IPS-20b (cell line): ENCODE results near the gene PTTG1.

Source experiments
- H3K27ac ChIP-seq: one replicate; pipeline ENCODE4 v1.5.1; 2013; ENCODE audit warnings: low read length
- H3K27me3 ChIP-seq: 2 replicates; pipeline ENCODE4 v1.6.1; 2013; ENCODE audit warnings: mild to moderate bottlenecking, low read length, inconsistent platforms; ENCODE audit not compliant: insufficient read depth
- H3K36me3 ChIP-seq: 2 replicates; pipeline ENCODE4 v1.6.1; 2013; ENCODE audit warnings: low read depth, mild to moderate bottlenecking, inconsistent platforms, low read length, moderate library complexity; ENCODE audit not compliant: insufficient read depth
- H3K4me1 ChIP-seq: 2 replicates; pipeline ENCODE4 v1.6.1; 2013; ENCODE audit warnings: mild to moderate bottlenecking, control low read depth, inconsistent platforms, low read length, moderate library complexity; ENCODE audit not compliant: insufficient read depth
- H3K4me3 ChIP-seq: 2 replicates; pipeline ENCODE4 v1.5.1; 2013; ENCODE audit warnings: mild to moderate bottlenecking, low read length, inconsistent platforms
- H3K9ac ChIP-seq: 2 replicates; pipeline ENCODE4 v1.6.1; 2013; ENCODE audit warnings: low read depth, mild to moderate bottlenecking, inconsistent platforms, low read length, moderate library complexity
- H3K9me3 ChIP-seq: 2 replicates; pipeline ENCODE4 v1.6.1; 2013; ENCODE audit warnings: mild to moderate bottlenecking, low read depth, low read length, inconsistent platforms; ENCODE audit not compliant: insufficient read depth

The PTTG1 gene

GRCh38 chr5:160444407-160444806, 22.8 kb downstream of the PTTG1 start:
- H3K36me3 ChIP-seq = no peaks in the 10 kb centered on the region
- no peaks in the 10 kb centered on the region for H3K9me3 ChIP-seq
- no peaks in the 10 kb centered on the region for H3K4me1 ChIP-seq
- H3K9ac ChIP-seq = no peak overlapping the region
- H3K27ac ChIP-seq = no peak overlapping the region
- no peak overlapping the region for H3K4me3 ChIP-seq
- no peaks in the 10 kb centered on the region for H3K27me3 ChIP-seq

- Histone ChIP-seq H3K27me3 (no peaks in the 10 kb centered on the region), H3K27ac (no peak overlapping the region), H3K4me1 (no peaks in the 10 kb centered on the region), H3K9me3 (no peaks in the 10 kb centered on the region), H3K4me3 (no peak overlapping the region), H3K9ac (no peak overlapping the region), H3K36me3 (no peaks in the 10 kb centered on the region)
These were observed 23.5 kb downstream of the PTTG1 start for GRCh38 chr5:160445132-160445531.

- H3K9ac ChIP-seq = no peak overlapping the region
- no peaks in the 10 kb centered on the region for H3K36me3 ChIP-seq
- H3K9me3 ChIP-seq = no peaks in the 10 kb centered on the region
- no peak overlapping the region for H3K4me3 ChIP-seq
- H3K27ac ChIP-seq = no peak overlapping the region
- no peaks in the 10 kb centered on the region for H3K4me1 ChIP-seq
- H3K27me3 ChIP-seq = no peaks in the 10 kb centered on the region
These were observed 24.1 kb downstream of the PTTG1 start for GRCh38 chr5:160445751-160446150.

GRCh38 chr5:160448886-160449285, 27.2 kb downstream of the PTTG1 start:
- Histone ChIP-seq H3K36me3 (no peaks in the 10 kb centered on the region), H3K9ac (no peak overlapping the region), H3K27ac (no peak overlapping the region), H3K4me3 (no peak overlapping the region), H3K9me3 (no peaks in the 10 kb centered on the region), H3K4me1 (no peaks in the 10 kb centered on the region), H3K27me3 (no peaks in the 10 kb centered on the region)

GRCh38 chr5:160449458-160449857, 27.8 kb downstream of the PTTG1 start:
- Histone ChIP-seq H3K9ac (no peak overlapping the region), H3K9me3 (no peaks in the 10 kb centered on the region), H3K4me1 (no peaks in the 10 kb centered on the region), H3K36me3 (no peaks in the 10 kb centered on the region), H3K27me3 (no peaks in the 10 kb centered on the region), H3K27ac (no peak overlapping the region), H3K4me3 (no peak overlapping the region)

GRCh38 chr5:160450164-160450932, 28.7 kb downstream of the PTTG1 start:
- Histone ChIP-seq H3K27me3 (no peaks in the 10 kb centered on the region), H3K4me3 (no peak overlapping the region), H3K9ac (no peak overlapping the region), H3K36me3 (no peaks in the 10 kb centered on the region), H3K27ac (no peak overlapping the region), H3K9me3 (no peaks in the 10 kb centered on the region), H3K4me1 (no peaks in the 10 kb centered on the region)

- no peaks in the 10 kb centered on the region for H3K9me3 ChIP-seq
- H3K27ac ChIP-seq = no peak overlapping the region
- no peaks in the 10 kb centered on the region for H3K4me1 ChIP-seq
- H3K36me3 ChIP-seq = no peaks in the 10 kb centered on the region
- no peak overlapping the region for H3K9ac ChIP-seq
- H3K27me3 ChIP-seq = no peaks in the 10 kb centered on the region
- H3K4me3 ChIP-seq = no peak overlapping the region
These were observed 29.6 kb downstream of the PTTG1 start for GRCh38 chr5:160451281-160451680.

- H3K4me3 ChIP-seq = no peak overlapping the region
These were observed 30.4 kb downstream of the PTTG1 start for GRCh38 chr5:160452036-160452435.

GRCh38 chr5:160452795-160453194, 31.1 kb downstream of the PTTG1 start:
- no peaks in the 10 kb centered on the region for H3K27me3 ChIP-seq
- H3K4me3 ChIP-seq = no peak overlapping the region
- no peaks in the 10 kb centered on the region for H3K4me1 ChIP-seq
- no peaks in the 10 kb centered on the region for H3K36me3 ChIP-seq
- no peak overlapping the region for H3K9ac ChIP-seq
- no peak overlapping the region for H3K27ac ChIP-seq
- H3K9me3 ChIP-seq = no peaks in the 10 kb centered on the region

More at GRCh38 chr5:160452036-160452435, 30.4 kb downstream of the PTTG1 start:
- no peak overlapping the region for H3K9ac ChIP-seq
- no peaks in the 10 kb centered on the region for H3K36me3 ChIP-seq
- H3K27me3 ChIP-seq = no peaks in the 10 kb centered on the region
- H3K27ac ChIP-seq = no peak overlapping the region
- H3K4me1 ChIP-seq = no peaks in the 10 kb centered on the region
- no peaks in the 10 kb centered on the region for H3K9me3 ChIP-seq

- Histone ChIP-seq H3K9ac (no peak overlapping the region), H3K36me3 (no peaks in the 10 kb centered on the region), H3K9me3 (no peaks in the 10 kb centered on the region), H3K4me1 (no peaks in the 10 kb centered on the region), H3K27me3 (no peaks in the 10 kb centered on the region), H3K27ac (no peak overlapping the region), H3K4me3 (no peak overlapping the region)
These were observed 32.1 kb downstream of the PTTG1 start for GRCh38 chr5:160453751-160454150.

- Histone ChIP-seq H3K36me3 (no peaks in the 10 kb centered on the region), H3K9ac (no peak overlapping the region), H3K27me3 (no peaks in the 10 kb centered on the region), H3K27ac (no peak overlapping the region), H3K4me1 (no peaks in the 10 kb centered on the region), H3K4me3 (no peak overlapping the region), H3K9me3 (no peaks in the 10 kb centered on the region)
These were observed 33.9 kb downstream of the PTTG1 start for GRCh38 chr5:160455600-160455999.

- no peaks in the 10 kb centered on the region for H3K36me3 ChIP-seq
- no peaks in the 10 kb centered on the region for H3K27me3 ChIP-seq
- no peak overlapping the region for H3K4me3 ChIP-seq
- H3K27ac ChIP-seq = no peak overlapping the region
- no peaks in the 10 kb centered on the region; the same call in 1 of the 2 replicates for H3K9me3 ChIP-seq
- no peaks in the 10 kb centered on the region for H3K4me1 ChIP-seq
- no peak overlapping the region for H3K9ac ChIP-seq
These were observed 35.0 kb downstream of the PTTG1 start for GRCh38 chr5:160456480-160457177.
